BLaER1 (cell line): ENCODE data around the gene ZNF350.
"Not testable (repeated sequence)": the region's sequence is repeated elsewhere in the genome, so short reads cannot be mapped to it uniquely, and the experiment has no call there.

Source experiments
- H3K27ac ChIP-seq: shearing (Covaris generic); formaldehyde crosslinking; 2 replicates; pipeline ENCODE4 v1.8.1; 2022
- H3K27me3 ChIP-seq: shearing (Covaris generic); formaldehyde crosslinking; 2 replicates; pipeline ENCODE4 v1.8.1; 2022
- H3K36me3 ChIP-seq: shearing (Covaris generic); formaldehyde crosslinking; 2 replicates; pipeline ENCODE4 v1.8.1; 2022
- H3K4me1 ChIP-seq: shearing (Covaris generic); formaldehyde crosslinking; 2 replicates; pipeline ENCODE4 v1.8.1; 2022
- H3K4me2 ChIP-seq: shearing (Covaris generic); formaldehyde crosslinking; 2 replicates; pipeline ENCODE4 v1.8.1; 2022
- H3K4me3 ChIP-seq: shearing (Covaris generic); formaldehyde crosslinking; 2 replicates; pipeline ENCODE4 v1.8.1; 2022
- H3K9ac ChIP-seq: shearing (Covaris generic); formaldehyde crosslinking; 2 replicates; pipeline ENCODE4 v1.8.1; 2022
- H3K9me3 ChIP-seq: shearing (Covaris generic); formaldehyde crosslinking; 2 replicates; pipeline ENCODE4 v1.8.1; 2022
- H4K20me1 ChIP-seq: shearing (Covaris generic); formaldehyde crosslinking; 2 replicates; pipeline ENCODE4 v1.8.1; 2022
- Cebpa-rat ChIP-seq: shearing (Covaris generic); IDR thresholded peaks from 2 replicates; pipeline ENCODE4 v1.8.1; 2022

Gene ZNF350

DNA sequence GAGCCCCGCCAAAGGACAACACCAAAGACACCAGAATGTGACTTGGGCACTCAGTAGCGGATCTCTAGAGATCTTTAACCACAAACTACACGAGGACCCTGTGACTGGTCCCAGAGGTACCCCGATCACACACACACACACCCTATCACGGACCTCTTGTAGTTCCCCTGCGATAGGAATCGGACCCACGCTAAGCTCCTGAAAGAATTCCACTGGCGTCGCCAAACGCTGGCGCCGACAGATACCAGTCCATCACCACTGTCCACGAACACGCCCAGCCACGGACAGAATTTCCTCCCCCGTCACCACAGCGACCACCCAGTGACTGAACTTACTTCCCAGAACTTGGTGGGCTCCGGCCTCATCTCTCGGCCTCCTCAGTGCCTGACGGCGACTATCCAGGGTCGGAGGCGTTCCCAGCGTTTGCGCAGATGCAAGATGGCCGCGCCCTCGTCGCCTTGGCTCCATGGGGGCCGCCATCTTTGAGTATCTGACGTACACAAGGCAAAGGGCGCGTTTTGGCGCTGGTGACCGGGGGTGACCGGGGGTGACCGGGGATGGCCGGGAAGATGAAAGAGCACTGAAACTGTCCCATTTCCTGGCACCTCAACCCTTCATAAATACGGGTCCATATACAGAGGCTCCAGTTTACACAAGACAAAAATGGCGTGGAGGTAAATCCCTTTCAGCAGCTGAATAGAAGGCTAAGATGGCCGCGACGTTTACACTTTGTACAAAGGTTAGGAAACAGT, 21.3 kb upstream of the ZNF350 start, which contains the start of gene ZNF615:
Gene ZNF615, minus strand, starts transcription at position 406 of the 752 bp plus-strand sequence. CDS start 4,500 bp downstream, outside the sequence.
- Histone ChIP-seq H3K4me3 (peak within 1 kb of the TSS; percentile 82), H3K36me3 (peaks cover 41% of the 10 kb centered on the region), H3K9ac (peak within 1 kb of the TSS; percentile 92), H4K20me1 (no peaks in the 10 kb centered on the region), H3K4me2 (peak within 1 kb of the TSS; percentile 91), H3K27ac (peak within 1 kb of the TSS; percentile 94), H3K9me3 (peaks cover 57% of the 10 kb centered on the region), H3K27me3 (no peaks in the 10 kb centered on the region), H3K4me1 (peaks cover 10% of the 10 kb centered on the region)
- no peak for TF ChIP-seq Cebpa-rat

DNA sequence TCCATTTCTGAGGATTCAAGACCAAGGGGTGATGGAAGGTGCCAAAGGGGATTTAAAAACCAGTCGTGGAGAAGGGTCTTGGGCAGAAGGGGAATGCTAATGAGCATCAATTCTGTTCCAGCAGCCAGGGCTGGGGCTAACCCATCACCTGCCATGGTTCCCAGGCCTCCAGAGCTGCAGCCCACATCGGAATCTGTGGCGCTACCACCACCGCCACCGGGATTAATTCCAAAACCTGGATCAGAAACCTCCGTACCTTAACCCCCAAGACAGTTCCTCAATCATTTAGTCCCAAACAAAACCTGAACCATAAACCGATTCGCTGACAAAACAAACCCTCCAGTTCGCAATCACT, 20.8 kb upstream of the ZNF350 start:
- Histone ChIP-seq H3K4me2 (peak overlapping the region; percentile 91), H4K20me1 (no peaks in the 10 kb centered on the region), H3K4me1 (peaks cover 10% of the 10 kb centered on the region), H3K9ac (peak overlapping the region; percentile 92), H3K27me3 (no peaks in the 10 kb centered on the region), H3K4me3 (peak overlapping the region; percentile 82), H3K27ac (peak overlapping the region; percentile 94), H3K36me3 (peaks cover 41% of the 10 kb centered on the region), H3K9me3 (peaks cover 56% of the 10 kb centered on the region)
- no peak for TF ChIP-seq Cebpa-rat

DNA sequence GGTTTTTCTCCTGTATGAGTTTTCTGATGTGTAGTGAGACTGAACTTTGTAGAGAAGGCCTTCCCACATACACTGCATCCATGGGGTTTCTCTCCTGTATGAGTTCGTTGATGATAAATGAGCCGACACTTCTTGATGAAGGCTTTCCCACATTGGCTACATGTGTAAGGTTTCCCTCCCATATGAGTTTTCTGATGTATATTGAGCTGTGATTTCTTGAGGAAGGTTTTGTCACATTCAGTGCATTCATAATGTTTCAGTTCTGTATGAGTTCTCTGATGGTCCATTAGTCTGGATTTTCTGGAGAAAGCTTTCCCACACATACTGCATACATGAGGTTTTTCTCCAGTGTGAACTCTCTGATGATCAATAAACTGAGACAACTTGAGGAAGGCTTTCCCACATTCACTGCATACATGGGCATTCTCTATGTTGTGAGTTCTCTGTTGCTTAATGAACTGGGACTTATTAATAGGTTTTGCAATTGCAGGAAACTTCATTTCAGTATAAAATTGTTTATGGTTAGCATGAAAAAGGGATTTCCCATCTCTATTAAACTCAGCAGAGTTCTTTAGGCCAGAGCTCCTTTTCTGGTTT, 7.5 kb upstream of the ZNF350 start:
- Histone ChIP-seq H3K36me3 (peaks cover 84% of the 10 kb centered on the region), H3K4me2 (no peak overlapping the region), H3K4me3 (peak overlapping the region; percentile 41), H3K4me1 (no peaks in the 10 kb centered on the region), H3K9ac (no peak overlapping the region), H3K27ac (no peak overlapping the region), H3K9me3 (peaks cover 96% of the 10 kb centered on the region), H4K20me1 (no peaks in the 10 kb centered on the region), H3K27me3 (no peaks in the 10 kb centered on the region)
- no peak for TF ChIP-seq Cebpa-rat

DNA sequence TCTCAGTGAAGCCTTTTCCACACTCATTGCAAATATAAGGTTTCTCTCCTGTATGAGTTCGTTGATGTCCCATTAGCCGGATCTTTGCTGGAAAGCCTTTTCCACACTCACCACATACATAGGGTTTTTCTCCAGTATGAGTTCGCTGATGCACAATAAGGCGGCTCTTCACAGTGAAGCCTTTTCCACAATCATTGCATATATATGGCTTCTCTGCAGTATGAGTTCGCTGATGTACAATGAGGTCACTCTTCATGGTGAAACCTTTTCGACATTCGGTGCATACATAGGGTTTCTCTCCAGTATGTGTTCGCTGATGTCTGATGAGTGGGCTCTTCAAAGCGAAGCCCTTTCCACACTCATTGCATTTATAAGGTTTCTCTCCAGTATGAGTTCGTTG, 6.8 kb upstream of the ZNF350 start:
- peaks cover 96% of the 10 kb centered on the region for H3K9me3 ChIP-seq
- H3K36me3 ChIP-seq, result peaks cover 76% of the 10 kb centered on the region
- TF ChIP-seq Cebpa-rat, result no peak

DNA sequence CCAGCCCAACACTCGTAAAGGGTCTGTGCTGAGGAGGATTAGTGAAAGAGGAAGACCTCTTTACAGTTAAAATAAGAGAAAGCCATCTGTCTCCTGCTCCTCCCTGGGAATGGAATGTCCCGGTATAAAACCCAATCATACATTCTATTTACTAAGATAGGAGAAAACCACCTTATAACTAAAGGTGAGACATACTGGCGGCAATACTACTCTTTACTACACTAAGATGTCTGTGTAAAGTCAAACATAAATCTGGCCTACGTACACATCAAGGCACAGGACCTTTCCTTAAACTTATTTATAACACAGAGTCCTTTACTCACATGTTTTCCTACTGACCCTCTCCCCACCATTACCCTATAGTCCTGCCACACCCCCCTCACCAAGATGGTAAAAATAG, 3.3 kb downstream of the ZNF350 start:
- Histone ChIP-seq H3K4me1 (peaks cover 9% of the 10 kb centered on the region), H3K27ac (no peak overlapping the region), H3K4me2 (no peak overlapping the region), H3K4me3 (no peak overlapping the region), H3K9me3 (peaks cover 88% of the 10 kb centered on the region), H3K9ac (no peak overlapping the region), H4K20me1 (no peaks in the 10 kb centered on the region), H3K27me3 (no peaks in the 10 kb centered on the region), H3K36me3 (peaks cover 58% of the 10 kb centered on the region)
- no peak for TF ChIP-seq Cebpa-rat

More for the DNA sequence above, 6.8 kb upstream of the ZNF350 start:
- Histone ChIP-seq H4K20me1 (no peaks in the 10 kb centered on the region), H3K4me3 (peak overlapping the region; percentile 41), H3K9ac (no peak overlapping the region), H3K4me2 (no peak overlapping the region), H3K27me3 (no peaks in the 10 kb centered on the region), H3K27ac (no peak overlapping the region), H3K4me1 (no peaks in the 10 kb centered on the region)

DNA sequence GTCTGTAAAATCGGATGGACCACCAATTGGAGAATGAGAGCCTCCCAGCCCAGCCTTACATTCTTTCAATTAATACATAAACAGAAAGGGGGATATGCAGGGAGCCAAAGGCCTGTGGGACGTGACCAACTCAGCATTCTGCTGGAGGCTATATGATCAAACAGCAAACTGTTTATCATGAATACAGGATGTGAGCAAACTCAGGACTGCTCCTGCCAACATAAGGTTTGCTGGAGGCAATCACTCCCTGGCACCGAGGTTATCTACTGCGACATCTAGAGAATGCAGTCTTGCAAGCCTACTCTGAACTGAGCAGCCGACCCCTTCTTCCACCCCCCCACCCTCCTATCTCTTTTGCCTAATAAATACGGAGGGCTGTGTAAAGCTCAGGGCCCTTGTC, 5.7 kb downstream of the ZNF350 start:
- not testable (repeated sequence) for H3K27ac ChIP-seq, H3K4me2 ChIP-seq, H4K20me1 ChIP-seq, H3K4me3 ChIP-seq, H3K4me1 ChIP-seq, H3K9ac ChIP-seq, H3K27me3 ChIP-seq
- H3K9me3 ChIP-seq, result peaks cover 99% of the 10 kb centered on the region
- peaks cover 82% of the 10 kb centered on the region for H3K36me3 ChIP-seq

DNA sequence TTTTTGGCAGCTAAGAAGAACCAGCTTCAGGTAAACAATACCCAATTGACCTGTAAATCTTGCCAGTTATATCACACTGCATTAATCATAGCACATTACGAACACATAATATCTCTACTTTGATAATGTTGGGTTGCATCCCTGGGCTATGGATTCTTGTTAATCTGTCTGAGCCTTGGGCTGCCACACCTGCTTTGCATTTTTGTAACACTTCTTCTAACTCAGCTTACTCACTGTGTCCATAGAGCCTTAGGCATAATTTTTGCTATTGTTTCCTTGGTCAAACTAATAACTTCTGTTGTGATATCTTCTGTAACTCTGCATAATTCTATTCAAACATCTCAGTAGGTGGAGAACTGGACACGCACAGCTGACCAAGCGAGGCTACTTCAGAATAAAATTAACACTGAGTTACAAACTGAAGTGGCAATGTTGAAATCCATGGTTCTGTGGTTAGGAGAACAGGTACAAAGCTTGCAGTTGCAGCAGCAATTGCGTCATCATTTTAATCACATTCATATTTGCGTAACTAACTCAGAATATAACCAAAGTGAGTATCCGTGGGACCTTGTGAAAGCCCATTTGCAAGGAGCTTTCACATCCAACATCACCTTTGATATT, 6.4 kb downstream of the ZNF350 start:
- Histone ChIP-seq H3K36me3 (peaks cover 87% of the 10 kb centered on the region), H3K4me1 (peaks cover under 1% of the 10 kb centered on the region; the same call in 1 of the 2 replicates), H3K4me3 (no peak overlapping the region), H4K20me1 (no peaks in the 10 kb centered on the region), H3K9me3 (peaks cover 100% of the 10 kb centered on the region), H3K27me3 (no peaks in the 10 kb centered on the region), H3K9ac (no peak overlapping the region), H3K27ac (no peak overlapping the region), H3K4me2 (no peak overlapping the region)
- TF ChIP-seq Cebpa-rat, result no peak

DNA sequence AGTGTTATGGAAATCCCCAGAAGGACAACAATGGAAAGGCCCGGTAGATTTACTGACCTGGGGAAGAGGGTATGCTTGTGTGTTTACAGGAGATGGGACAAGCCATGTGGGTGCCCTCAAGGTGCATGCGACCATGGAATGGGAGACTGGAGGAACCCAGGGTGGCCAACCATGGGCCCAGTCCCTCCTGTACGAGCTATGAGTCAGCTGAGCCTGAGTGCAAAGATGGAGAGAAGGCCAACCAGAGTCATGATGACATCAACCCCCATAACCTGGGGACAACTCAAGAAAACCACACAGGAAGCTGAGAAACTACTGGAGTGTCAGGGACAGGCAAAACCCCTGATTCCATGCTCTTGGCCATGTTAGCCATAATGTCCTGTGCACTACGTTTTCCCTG, 7.8 kb downstream of the ZNF350 start:
- H3K9me3 ChIP-seq, result peaks cover 100% of the 10 kb centered on the region
- no peak overlapping the region for H3K9ac ChIP-seq
- peaks cover 94% of the 10 kb centered on the region for H3K36me3 ChIP-seq
- no peak overlapping the region for H3K27ac ChIP-seq
- H3K27me3 ChIP-seq, result no peaks in the 10 kb centered on the region
- no peak for TF ChIP-seq Cebpa-rat
- peak overlapping the region; percentile 10; the same call in 1 of the 2 replicates for H3K4me3 ChIP-seq
- H3K4me2 ChIP-seq, result no peak overlapping the region
- H4K20me1 ChIP-seq, result no peaks in the 10 kb centered on the region
- no peaks in the 10 kb centered on the region for H3K4me1 ChIP-seq

DNA sequence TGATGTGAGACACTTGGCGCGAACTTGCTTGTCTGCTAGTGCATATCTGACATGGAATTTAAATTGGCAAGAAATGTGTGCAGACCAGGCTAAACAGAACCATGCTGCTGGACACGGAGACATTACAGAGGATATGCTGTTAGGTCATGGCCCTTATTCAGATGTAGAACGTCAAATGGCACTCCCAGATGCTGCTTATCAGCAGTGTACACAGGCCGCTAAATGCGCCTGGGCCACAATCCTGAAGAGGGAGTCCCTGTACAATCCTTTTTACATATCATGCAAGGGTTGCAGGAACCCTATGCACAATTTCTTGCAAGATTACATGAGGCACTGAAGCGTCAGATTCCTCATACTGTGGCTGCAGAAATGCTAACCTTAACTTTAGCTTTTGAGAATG, 9.3 kb downstream of the ZNF350 start:
- Histone ChIP-seq H3K4me2 (no peak overlapping the region), H4K20me1 (no peaks in the 10 kb centered on the region), H3K9me3 (peaks cover 100% of the 10 kb centered on the region), H3K4me1 (no peaks in the 10 kb centered on the region), H3K36me3 (peaks cover 96% of the 10 kb centered on the region), H3K9ac (no peak overlapping the region), H3K27me3 (no peaks in the 10 kb centered on the region), H3K4me3 (no peak overlapping the region), H3K27ac (no peak overlapping the region)
- no peak for TF ChIP-seq Cebpa-rat

DNA sequence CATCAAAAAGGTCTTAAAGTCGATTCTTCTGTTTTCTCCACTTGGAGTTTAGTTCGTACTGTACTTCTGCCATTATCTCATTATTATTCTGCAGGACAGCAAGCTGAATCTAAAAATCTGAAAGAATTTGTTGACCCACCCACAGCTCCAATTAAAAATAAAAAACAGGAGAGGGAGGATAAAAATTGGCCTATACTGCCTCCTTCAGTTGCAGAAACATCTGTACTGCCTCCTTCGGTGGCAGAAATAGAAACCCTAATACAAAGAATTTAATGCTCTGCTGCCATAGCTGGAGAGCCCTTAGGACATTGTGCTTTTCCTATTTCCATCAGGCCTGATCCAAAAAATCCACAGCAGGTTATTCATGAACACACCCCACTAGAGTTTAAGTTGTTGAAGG, 9.8 kb downstream of the ZNF350 start:
- Histone ChIP-seq H4K20me1 (no peaks in the 10 kb centered on the region), H3K9me3 (peaks cover 100% of the 10 kb centered on the region), H3K27me3 (no peaks in the 10 kb centered on the region), H3K27ac (no peak overlapping the region), H3K4me2 (no peak overlapping the region), H3K4me1 (no peaks in the 10 kb centered on the region), H3K9ac (no peak overlapping the region), H3K36me3 (peaks cover 97% of the 10 kb centered on the region), H3K4me3 (no peak overlapping the region)
- TF ChIP-seq Cebpa-rat, result no peak

DNA sequence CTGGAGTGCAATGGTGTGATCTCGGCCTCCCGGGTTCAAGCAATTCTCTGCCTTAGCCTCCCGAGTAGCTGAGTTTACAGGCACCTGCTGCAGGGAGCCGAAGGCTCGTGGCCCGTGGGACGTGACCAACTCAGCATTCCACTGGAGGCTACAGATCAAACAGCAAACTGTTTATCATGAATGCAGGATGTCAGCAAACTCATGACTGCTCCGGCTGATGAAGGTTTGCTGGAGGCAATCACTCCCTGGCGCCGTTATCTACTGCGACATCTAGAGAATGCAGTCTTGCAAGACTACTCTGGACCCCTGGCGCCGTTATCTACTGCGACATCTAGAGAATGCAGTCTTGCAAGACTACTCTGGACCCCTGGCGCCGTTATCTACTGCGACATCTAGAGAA, 10.9 kb downstream of the ZNF350 start:
- Histone ChIP-seq H3K36me3 (peaks cover 97% of the 10 kb centered on the region), H3K9me3 (peaks cover 100% of the 10 kb centered on the region)
- H3K4me1 ChIP-seq, H3K9ac ChIP-seq, H3K4me2 ChIP-seq, H3K27ac ChIP-seq, H3K27me3 ChIP-seq, H3K4me3 ChIP-seq, H4K20me1 ChIP-seq: not testable (repeated sequence)
